Right kidney (tissue), 9 donors: Measurements from ENCODE around the gene SCRT2.
"Not testable (repeated sequence)": the region's sequence is repeated elsewhere in the genome, so short reads cannot be mapped to it uniquely, and the experiment has no call there.

Experiments used
- DNase-seq: peaks from one replicate; pipeline ENCODE4 v3.0.0-alpha.2; 2016
- long read RNA-seq, 8 donors: transcript quantifications; one replicate each; lab custom pipeline, GENCODE V29; 2026

Gene SCRT2
- long read RNA-seq, donor 1, result 0 reads
- long read RNA-seq, donor 2, result 0 reads
- long read RNA-seq, donor 3, result 0 reads
- long read RNA-seq, donor 4, result 0 reads
- long read RNA-seq, donor 5, result 0 reads
- long read RNA-seq, donor 6, result 0 reads
- long read RNA-seq, donor 7, result 0 reads
- long read RNA-seq, donor 8, result 0 reads

DNA sequence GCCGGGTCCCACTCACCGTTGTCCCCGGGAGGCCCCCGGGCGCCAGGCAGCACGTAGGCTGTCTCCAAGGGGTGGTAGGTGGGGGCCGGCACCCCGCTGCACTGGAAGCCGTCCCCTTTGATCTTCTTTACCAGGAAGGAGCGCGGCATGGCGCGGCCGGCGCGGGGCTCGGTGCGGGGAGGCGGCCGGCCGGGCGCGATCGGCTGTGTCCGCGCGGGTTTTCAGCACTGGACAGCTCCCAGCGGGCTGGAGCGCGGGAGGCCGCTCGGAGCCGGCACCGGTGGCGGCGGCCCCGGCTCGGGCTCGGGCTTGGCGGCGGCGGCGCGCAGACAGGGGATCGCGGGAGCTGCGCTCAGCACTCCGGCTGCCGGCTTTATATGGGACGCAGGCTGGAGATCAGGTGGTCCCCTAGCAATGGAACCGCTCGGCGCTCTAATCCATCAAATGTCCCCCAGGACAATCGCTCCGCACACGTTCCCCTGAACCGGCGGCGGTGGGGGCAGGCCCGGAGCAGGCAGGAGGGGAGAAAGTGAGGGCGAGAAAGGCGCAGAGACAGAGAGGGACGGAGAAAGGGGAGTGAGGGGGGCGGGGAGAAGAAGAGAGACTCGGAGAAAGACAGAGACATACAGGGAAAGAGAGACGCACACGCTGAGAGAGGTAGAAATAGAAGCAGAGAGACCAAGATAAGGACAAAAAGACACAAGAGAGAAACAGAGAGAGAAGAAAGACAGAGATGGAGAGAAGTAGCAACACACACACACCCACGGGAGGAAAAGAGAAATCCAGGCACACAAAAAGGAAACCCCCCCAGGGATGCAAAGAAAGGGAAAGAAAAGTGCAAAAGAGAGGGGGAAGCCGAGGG lies at the start of gene SCRT2:
SCRT2 (minus strand) TSS at position 350 of the 862 bp plus-strand sequence; CDS start at position 149, 201 bp downstream.
- DNase-seq, result peak; percentile 78

DNA sequence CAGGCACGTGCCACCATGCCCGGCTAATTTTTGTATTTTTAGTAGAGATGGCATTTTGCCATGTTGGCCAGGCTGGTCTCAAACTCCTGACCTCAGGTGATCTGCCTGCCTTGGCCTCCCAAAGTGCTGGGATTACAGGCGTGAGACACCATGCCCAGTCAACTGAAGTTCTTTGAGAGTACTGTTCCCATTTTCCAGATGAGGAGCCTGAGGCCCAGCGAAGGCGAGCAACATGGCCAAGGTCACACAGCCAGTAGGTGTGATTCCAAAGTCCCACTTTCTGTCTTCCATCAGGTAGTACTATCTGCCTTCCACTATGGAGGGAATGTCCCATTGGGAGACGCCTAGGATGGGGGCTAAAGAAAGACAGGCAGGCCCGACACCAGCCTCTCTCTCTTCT lies 49.2 kb upstream of the SCRT2 start:
- DNase-seq, result not testable (repeated sequence)

DNA sequence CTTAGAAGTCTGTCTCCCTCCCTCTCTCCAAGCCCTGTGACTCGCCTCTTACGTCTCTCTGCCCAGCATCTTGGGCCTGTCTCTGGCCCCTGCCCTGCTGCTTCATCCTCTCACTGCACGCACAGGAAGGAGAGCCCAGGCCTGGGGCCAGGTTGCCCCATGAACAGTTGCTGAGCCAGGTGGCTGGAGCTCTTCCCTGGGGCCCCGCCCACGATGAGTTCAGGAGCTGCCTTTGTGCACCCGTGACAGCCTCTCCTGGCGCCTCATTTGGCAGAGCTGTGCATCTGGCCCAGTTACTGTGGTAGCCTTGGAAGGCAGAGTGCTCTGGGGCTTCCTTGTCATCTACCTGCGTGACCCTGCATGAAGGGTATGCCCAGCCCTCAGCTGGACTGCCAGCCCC lies 48.2 kb upstream of the SCRT2 start:
- no peak for DNase-seq

DNA sequence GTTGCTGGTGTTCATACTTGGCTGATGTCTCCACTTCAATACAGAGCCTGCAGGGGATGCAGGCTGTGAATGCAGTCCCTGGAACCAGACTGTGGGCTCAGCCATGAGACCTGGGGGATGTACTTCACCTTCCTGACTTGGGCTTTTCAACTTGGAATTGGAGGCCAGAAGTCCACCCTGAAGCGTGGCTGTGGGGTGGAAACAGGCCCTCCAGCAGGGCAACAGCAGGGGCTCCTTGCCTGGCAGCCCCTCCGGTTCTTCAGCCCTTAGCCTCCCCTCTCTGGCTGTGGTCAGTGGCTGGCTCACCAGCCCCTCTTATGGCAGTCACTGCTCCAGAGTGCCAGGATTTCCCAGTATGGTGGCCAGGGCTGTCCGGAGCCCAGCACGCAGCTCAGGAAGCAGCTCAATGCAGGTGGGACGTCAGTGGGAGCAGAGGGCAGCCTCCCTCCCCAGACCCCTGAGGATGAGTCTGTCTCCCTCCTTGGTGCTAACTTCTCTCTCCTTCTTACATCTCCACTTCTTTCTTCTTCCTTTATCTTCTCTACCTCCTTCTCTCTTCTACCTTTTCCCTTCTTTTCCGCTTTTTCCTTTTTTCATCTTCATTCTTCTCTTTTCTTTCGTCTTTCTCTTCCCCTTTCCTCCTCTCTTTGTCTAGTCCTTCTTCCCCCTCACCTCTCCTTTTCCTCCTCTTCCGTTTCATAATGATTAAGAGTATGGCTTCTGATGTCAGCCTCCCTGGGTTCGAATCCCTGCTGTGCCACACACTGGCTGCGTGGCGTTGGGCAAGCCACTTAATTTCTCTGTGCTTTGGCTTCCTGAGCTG lies 47.4 kb upstream of the SCRT2 start:
- no peak for DNase-seq

DNA sequence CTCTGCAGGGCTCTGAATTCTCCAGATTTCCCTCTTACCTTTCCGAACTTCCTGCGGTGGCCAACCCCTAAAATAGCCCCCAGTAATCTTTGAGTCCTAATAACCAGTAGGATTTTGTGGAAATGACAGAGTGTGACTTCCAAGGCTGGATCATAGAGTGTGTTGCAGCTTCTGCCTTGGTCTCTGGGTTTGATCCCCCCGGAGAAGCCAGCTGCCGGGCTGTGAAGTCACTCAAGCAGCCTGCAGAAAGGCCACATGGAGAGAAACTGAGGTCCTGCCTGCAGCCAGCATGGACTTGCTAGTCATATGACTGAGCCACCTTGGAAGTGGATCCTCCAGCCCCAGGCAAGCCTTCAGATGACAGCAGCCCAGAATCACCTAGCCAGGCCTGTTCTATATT lies 46.3 kb upstream of the SCRT2 start:
- DNase-seq, result no peak

DNA sequence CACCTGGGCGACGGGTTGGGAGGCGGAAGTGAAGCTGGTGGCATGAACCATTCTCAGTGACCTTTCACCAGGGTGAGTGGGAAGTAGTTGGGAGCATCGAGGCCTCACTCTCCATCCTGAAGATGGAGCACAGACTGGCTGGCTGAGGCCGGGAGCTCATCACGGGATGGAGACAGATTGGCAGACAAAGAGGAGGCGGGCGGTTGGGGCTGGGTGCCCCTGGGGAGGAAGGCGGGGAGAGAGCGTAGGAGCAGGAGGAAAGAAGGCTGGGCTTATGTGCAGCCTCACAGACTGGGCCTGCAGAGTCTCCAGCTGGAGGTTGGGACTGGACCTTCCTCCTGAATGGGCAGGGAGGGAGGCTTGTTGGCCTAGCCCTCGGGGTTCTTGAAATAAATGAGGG lies 44.2 kb upstream of the SCRT2 start:
- no peak for DNase-seq

DNA sequence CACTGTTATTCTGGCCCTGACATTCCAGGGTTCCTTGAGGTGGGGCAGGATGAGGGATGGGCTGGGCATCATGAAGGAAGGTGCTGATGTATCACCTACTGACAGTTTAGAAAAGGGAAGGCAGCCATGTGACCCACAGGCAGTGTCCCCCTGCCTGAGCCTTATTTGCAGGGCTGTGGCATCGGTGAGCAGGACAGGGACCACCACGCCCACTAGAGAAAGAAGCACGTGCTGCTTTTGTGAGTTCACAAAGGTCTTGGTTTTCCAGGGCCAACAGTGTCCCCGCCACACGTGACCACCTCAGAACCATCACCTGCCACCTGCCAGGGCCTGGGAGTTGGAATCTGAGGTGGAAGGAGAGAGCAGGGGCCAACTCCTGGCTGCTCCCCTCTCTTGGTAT lies 43.5 kb upstream of the SCRT2 start:
- no peak for DNase-seq

DNA sequence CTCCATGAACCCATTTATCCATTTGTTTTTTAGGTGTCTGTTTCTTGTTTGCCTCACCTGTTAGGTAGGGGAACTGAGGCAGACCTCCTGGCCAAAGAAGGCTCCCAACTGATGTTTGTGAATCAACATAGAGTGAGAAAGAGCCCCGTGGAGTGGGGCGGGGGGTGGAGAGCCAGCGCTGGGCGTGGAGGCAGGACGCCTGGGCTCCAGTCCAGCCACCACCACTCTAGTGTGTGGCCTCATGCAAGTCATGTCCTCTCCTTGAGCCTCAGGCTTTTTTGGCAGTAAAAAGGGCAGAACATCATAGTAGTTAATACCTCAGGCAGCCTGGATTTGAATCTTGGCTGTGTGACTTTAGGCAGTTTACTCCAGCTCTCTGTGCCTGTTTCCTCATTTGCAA lies 42.2 kb upstream of the SCRT2 start:
- DNase-seq, result no peak

DNA sequence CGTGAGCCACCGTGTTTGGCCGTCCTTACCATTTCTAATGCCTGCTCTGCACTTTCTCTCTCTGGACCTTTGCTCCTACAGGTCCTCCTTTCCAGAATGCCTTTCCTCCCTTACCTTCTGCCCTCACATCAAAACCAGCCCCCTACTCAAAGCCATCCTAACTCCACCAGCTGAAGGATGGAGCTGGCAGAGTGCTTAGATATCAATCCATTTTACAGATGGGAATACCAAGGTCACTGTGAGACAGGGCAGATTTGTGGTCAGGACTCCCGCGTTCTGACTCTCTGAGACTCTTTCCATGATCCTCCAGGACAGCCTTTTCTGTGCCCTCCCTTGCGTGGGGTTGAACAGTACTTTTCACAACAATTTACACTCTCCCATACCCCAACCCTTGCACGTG lies 41.7 kb upstream of the SCRT2 start:
- DNase-seq, result no peak

DNA sequence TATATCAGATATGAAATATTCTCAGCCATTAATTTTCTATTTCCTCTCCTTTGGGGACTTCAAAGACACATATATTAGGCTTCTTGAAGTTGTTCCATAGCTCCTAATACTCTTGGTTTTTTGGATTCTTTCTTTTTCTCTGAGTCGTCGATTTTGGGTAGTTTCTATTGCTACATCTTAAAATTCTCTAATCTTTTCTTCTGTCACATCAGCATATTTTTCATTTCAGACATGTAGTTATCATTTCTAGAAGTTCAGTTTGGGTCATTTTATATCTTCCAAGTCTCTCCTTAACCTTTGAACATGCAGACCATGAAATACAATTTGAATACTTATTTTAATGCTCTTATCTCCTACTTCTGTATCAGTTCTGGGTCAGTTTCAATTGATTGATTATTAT lies 38.9 kb upstream of the SCRT2 start:
- no peak for DNase-seq

DNA sequence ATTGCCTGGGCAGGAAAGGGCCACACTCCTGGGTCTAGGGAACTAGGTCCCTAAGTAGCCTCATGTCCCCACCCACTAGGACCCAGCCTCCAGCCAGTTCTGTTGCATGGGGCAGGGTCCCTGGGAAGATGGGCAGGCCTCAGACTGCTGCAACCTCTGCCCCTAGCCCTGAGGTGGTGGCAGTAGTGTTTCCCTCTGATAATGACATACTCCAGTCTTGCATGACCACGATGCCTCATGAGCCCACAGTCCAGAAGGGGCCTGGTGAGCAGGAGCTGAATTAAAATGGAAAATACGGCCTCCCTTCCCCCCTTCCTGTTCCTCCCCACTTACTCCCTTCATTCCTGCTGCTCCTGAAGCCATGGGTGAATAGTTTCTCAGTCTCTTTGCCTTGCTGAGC lies 36.0 kb upstream of the SCRT2 start:
- DNase-seq, result peak; percentile 24

DNA sequence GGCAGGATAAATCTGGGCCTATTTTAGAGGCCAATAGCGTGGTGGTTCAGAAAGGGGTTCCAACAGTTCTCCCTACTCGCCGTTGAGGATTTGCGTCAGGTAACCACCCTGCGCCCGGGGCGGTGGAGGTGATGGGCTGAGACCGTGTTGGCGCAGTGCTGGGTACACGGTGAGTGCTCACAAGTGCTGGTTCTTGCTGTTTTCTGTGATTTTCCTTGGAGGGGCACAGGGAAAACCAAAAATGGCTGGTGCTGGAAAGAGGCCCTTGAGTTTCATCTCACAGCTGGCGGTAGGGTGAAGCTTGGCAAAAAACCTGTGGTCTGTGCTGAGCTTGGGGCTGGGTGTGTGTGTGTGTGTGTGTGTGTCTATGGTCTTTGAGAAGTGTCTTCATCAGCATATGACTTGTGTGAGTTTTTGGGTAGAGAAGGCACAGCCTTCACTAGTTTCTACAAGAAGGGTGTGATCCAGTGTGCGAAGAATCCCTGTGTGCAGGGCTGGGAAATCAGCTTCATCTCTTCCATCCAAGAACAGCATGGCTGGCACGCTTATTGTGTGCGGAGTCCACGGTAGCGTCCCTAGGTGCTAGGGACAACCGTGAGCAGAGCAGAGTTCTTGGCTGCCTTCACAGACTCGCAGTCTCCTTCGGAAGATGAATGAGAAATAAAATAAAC lies 35.3 kb upstream of the SCRT2 start:
- DNase-seq, result peak; percentile 41

DNA sequence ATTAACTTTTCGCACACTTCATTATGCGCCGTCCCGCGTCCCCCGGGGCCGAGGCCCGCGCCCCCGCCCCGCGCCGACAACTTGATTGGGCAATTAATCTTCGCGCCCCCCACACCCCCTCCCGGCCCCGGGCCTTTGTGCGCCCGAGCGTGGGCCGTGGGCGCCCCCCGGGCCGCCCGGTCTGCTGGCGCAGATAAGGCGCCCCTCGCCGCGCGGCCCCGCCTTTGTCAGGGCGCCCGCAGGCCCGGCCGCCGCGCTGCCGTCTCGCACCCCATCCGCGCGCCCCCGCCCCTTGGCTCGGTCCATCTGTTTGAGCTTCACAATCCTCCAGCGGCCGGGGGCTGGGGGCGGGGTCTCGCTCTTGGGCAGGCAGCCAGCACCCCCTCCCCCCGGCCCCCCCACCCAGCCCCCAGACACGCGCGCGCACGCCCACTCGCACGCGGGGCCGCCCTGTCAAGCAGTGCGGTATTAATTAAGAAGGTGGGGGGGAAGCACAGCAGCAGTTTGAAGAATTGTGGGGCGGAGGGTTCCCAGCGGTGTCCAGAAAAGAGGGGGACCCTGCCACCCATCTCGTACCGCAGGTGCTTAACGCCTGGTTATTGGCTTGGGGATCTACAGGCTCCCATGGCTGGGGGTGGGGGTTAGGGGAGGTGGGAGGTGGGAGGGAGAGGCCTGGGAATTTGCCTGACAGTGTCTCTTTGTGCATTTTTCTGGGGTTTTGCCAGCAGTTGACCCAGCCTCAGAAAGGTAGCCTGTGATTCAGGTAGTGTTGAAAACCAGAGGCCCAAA lies 34.6 kb upstream of the SCRT2 start:
- DNase-seq, result no peak

DNA sequence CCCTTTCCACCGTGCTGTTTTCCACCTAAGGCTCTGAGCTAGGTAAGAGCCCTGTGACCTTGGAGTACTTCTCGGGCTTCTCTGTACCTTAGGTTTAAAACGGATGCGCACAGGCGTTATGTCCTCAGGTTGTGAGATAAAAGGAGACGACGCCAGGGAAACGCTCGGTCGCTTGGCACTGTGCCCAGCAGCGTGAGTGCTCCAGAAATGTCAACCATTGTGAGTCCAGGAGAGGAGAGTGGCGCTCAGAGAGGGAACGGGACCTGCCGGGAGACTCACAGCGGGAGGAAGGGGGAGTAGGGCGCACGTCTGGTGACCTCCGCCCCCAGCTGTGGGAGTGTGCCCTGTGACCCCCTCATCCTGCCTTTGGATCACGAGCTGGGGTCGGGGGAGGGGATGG lies 33.8 kb upstream of the SCRT2 start:
- DNase-seq, result peak; percentile 32

DNA sequence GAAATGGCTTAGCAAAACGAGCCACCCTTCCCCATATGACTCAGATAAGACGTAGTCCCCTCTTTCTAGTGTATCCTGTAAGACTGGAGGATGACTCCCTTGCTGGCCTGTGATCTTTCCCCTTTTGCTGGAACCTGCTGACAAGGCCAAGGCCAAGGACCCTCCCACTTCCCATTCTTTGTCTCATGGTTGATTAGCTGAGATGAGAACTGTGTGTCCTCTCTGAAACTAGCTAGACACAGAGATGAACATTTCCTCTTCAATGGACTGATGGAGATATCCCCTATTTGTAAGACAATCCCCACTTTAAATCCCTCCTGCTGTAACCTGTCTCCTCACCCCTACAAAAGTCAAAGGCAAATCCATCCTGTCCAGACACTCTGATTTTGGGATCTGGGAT lies 33.4 kb upstream of the SCRT2 start:
- DNase-seq, result no peak

DNA sequence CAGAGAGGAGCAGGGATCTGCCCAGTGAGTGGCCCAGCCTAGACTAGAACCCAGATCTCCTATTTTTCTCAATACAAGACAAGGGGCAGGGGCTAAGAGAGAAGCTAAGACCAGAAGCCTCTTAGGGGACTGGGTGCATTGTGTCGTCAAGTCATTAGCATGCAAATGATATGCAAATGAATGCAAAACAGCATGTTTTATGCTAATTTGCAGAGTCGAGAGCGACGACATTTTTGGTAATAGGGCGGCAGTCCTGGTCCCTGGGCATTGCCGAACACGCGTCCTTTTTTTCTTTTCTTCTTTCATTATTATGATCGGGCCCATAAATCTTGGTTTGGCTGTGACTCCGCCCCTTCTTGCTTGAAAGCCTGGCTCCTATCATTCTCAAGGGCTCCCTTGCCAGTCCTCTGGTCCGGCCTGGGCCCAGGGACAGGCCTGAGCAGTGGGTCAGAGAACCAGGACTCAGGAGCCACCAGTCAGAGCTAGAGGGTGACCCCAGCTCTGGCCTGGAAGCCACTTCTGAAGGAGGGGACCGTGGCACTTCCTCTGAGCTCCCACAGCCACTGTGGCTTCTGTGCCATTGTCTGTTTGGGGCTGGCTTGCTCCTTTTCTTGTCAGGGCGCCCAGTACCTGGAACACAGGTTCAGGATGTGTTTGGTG lies 32.0 kb upstream of the SCRT2 start:
- DNase-seq, result no peak

DNA sequence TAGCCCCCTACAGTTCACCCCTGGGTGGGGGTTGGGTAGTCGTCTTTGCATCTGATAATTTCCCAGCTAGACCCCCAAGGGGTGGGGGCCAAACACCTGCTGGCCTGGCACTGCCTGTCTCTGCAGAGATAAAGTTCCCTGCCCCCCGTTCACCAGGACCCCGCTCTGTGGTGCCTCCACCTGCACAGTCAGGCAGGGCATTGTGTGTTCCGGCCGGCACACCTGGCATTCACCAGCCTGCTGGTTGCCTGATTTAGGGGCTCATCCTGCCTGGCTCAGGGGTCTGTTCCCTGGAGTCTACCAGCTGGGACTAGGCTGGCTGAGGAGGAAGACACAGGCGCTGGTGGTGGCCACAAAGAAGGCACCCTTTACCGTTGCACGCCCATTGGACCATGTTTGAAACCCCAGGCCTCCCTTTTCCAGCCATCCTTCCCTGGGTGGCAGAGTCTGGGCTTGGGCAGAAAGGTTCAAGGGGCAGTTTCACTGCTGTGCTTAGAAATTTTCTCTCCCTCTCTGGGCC lies 30.8 kb upstream of the SCRT2 start:
- DNase-seq, result no peak

DNA sequence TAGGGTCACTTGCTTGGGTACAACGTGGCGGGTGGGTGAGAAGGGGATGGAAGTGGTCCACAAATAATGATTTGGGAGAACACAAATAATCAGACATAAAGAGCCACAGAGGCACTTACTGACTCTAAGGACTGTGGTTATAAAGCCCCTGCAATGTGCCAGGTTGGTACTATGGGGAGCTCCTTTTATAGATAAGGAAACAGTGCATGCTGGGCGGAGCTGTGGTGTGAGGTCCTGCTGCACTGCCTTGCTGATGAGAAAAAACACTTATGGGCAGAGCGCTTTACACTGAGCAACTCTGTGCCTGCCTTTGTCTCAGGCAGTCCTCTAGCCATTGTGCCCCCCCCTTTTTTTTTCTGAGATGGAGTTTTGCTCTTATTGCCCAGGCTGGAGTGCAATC lies 29.1 kb upstream of the SCRT2 start:
- no peak for DNase-seq

DNA sequence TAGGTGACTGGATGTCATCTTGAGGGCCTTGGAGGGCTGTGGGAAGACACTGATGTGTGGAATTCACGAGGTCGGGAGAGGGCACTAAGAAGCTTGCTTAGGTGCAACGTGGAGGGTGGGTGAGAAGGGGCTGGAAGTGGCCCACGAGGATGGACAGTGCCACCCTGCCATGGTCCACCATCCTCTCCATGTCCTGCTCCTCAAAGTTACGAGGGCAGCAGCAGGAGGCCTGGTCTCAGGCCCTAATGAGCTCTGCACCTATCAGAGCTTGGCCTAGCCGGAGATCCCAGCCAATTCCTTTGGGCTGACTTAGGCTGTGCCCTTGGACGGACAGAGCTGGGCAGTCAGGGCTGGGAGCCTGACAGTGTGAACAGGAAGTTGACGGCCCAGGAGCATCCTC lies 27.8 kb upstream of the SCRT2 start:
- no peak for DNase-seq

DNA sequence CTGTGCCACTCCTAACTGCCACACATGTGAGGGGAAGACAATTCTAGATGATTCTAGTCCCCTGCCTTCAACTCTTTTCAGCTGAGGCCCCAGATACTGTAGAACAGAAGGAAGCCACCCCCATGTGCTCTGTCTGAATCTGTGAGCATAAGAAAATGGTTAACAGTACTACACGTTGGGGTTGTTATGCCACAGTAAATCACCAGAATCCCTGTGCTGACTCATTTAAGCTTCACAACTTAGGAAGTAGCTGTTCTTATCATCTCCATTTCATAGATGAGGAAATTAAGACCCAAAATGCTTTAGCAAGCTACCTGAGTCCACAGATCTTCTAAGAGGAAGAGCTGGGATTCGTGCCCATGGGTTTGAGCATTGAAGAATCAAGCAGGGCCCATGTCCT lies 27.4 kb upstream of the SCRT2 start:
- no peak for DNase-seq
